ENCODE data around the gene ZNF75A. TPM values are rescaled to one million over a fixed set of nuclear protein-coding genes. Genes with fewer than 3 reads are reported as not detected.

ZNF75A gene
- total RNA-seq, 4 donors from 2014 or later = 15.4 to 18.9 (median 16.9) TPM

- 72% methylated on average over 13 of the region's 13 CpGs for WGBS
- H3K4me1 ChIP-seq = no peaks in the 10 kb centered on the region
- no peak overlapping the region for H3K4me3 ChIP-seq
- no peak for DNase-seq (ENCODE audit: extremely low spot score)
- H3K27ac ChIP-seq (replicated peaks in 1 of 4) = no peak overlapping the region
- H3K9me3 ChIP-seq = no peaks in the 10 kb centered on the region
- intact Hi-C loops (cut with DNase I) = no loop called here
- TF ChIP-seq POLR2A (IDR thresholded peaks at IDR 0.05; ENCODE audit: low read depth) (no peak), EP300 (IDR thresholded peaks at IDR 0.05) (no peak), CTCF (IDR thresholded peaks at IDR 0.05) (no peak), POLR2AphosphoS5 (IDR thresholded peaks at IDR 0.05) (no peak)
- H3K27me3 ChIP-seq = no peaks in the 10 kb centered on the region
- H3K36me3 ChIP-seq = no peaks in the 10 kb centered on the region
Measured at GRCh38 chr16:3349175-3349574, 43.9 kb downstream of the ZNF75A start.

- Histone ChIP-seq H3K27me3 (peaks cover 0 to 8% (median 0%) of the 10 kb centered on the region in 4 donors), H3K4me1 (no peaks in the 10 kb centered on the region), H3K4me3 (no peak within 1 kb of the TSS), H3K36me3 (no peaks in the 10 kb centered on the region), H3K9me3 (no peaks in the 10 kb centered on the region), H3K27ac (replicated peaks in 1 of 4) (no peak within 1 kb of the TSS)
- no peak for TF ChIP-seq POLR2AphosphoS5 (IDR thresholded peaks at IDR 0.05)
- no peak for TF ChIP-seq CTCF (IDR thresholded peaks at IDR 0.05)
- no peak for TF ChIP-seq POLR2A (IDR thresholded peaks at IDR 0.05; ENCODE audit: low read depth)
- TF ChIP-seq EP300 (IDR thresholded peaks at IDR 0.05) = no peak
- intact Hi-C loops (cut with DNase I) = no loop called here
- no peak for DNase-seq (ENCODE audit: extremely low spot score)
- 57% methylated on average over 3 of the region's 3 CpGs for WGBS
Measured at GRCh38 chr16:3355589-3355988, 50.3 kb downstream of the ZNF75A start, which contains the start of gene OR2C1. Gene OR2C1, plus strand, starts transcription at chr16:3355889. Its CDS starts 52 bp downstream, at chr16:3355941.

- H3K27me3 ChIP-seq = peaks cover 0 to 13% (median 0%) of the 10 kb centered on the region in 4 donors
- 74% methylated on average over 7 of the region's 10 CpGs for WGBS
- no peak for DNase-seq (ENCODE audit: extremely low spot score)
- no peak for TF ChIP-seq POLR2AphosphoS5 (IDR thresholded peaks at IDR 0.05)
- no peak for TF ChIP-seq EP300 (IDR thresholded peaks at IDR 0.05)
- TF ChIP-seq CTCF (IDR thresholded peaks at IDR 0.05) = no peak
- TF ChIP-seq POLR2A (IDR thresholded peaks at IDR 0.05; ENCODE audit: low read depth) = no peak
- no peaks in the 10 kb centered on the region for H3K9me3 ChIP-seq
- H3K4me1 ChIP-seq = no peaks in the 10 kb centered on the region
- H3K4me3 ChIP-seq = no peak overlapping the region
- intact Hi-C loops (cut with DNase I) = no loop called here
- H3K27ac ChIP-seq (replicated peaks in 1 of 4) = no peak overlapping the region
- H3K36me3 ChIP-seq = no peaks in the 10 kb centered on the region
Measured at GRCh38 chr16:3356118-3356517, 50.8 kb downstream of the ZNF75A start.

GRCh38 chr16:3358871-3359270 lies 53.6 kb downstream of the ZNF75A start:
- no peaks in the 10 kb centered on the region for H3K36me3 ChIP-seq
- DNase-seq (ENCODE audit: extremely low spot score) = no peak
- peaks cover 0 to 2% (median 0%) of the 10 kb centered on the region in 4 donors for H3K9me3 ChIP-seq
- no peak overlapping the region for H3K27ac ChIP-seq (replicated peaks in 1 of 4)
- H3K27me3 ChIP-seq = peaks cover 0 to 24% (median 0%) of the 10 kb centered on the region in 4 donors
- H3K4me3 ChIP-seq = no peak overlapping the region
- intact Hi-C loops (cut with DNase I) = no loop called here
- H3K4me1 ChIP-seq = no peaks in the 10 kb centered on the region
- WGBS = 0% methylated on average over 1 of the region's 1 CpG
- TF ChIP-seq POLR2A (IDR thresholded peaks at IDR 0.05; ENCODE audit: low read depth) = no peak
- no peak for TF ChIP-seq POLR2AphosphoS5 (IDR thresholded peaks at IDR 0.05)
- no peak for TF ChIP-seq EP300 (IDR thresholded peaks at IDR 0.05)
- TF ChIP-seq CTCF (IDR thresholded peaks at IDR 0.05) = no peak

- TF ChIP-seq POLR2A (IDR thresholded peaks at IDR 0.05; ENCODE audit: low read depth) (no peak), POLR2AphosphoS5 (IDR thresholded peaks at IDR 0.05) (no peak), EP300 (IDR thresholded peaks at IDR 0.05) (no peak), CTCF (IDR thresholded peaks at IDR 0.05) (no peak)
- Histone ChIP-seq H3K4me1 (peaks cover 0 to 9% (median 2%) of the 10 kb centered on the region in 4 donors), H3K9me3 (peaks cover 0 to 23% (median 17%) of the 10 kb centered on the region in 4 donors), H3K4me3 (no peak overlapping the region), H3K27me3 (peaks cover 0 to 17% (median 0%) of the 10 kb centered on the region in 4 donors), H3K27ac (replicated peaks in 1 of 4) (no peak overlapping the region), H3K36me3 (no peaks in the 10 kb centered on the region)
- no peak for DNase-seq (ENCODE audit: extremely low spot score)
- intact Hi-C loops (cut with DNase I) = no loop called here
Measured at GRCh38 chr16:3362931-3363330, 57.6 kb downstream of the ZNF75A start.

Data from esophagus muscularis mucosa (tissue), 4 donors.